GM13977 (cell line): ENCODE measurements around the gene MYADML2.

Experiments
- DNase-seq: peaks from one replicate; pipeline ENCODE4 v3.0.0; 2012; ENCODE audit warnings: low spot score
- in situ Hi-C: fragments of 300-500 bp; cut with MboI; formaldehyde crosslinking; loops from one replicate; pipeline ENCODE4 v1.12.0; 2022; ENCODE audit warnings: low sequenced_read_pairs, low pct_unique_long_range_greater_than_20kb, mixed read lengths, inconsistent platforms; ENCODE audit not compliant: unreplicated experiment
- TF ChIP-seq, protein P1 (sequence below): IDR thresholded peaks from 2 replicates; pipeline ENCODE4 v1.5.1; 2012; ENCODE audit warnings: mild to moderate bottlenecking, control low read depth; ENCODE audit not compliant: insufficient read depth; ENCODE audit errors: extremely low read depth, missing control alignments

MYADML2 gene

DNA sequence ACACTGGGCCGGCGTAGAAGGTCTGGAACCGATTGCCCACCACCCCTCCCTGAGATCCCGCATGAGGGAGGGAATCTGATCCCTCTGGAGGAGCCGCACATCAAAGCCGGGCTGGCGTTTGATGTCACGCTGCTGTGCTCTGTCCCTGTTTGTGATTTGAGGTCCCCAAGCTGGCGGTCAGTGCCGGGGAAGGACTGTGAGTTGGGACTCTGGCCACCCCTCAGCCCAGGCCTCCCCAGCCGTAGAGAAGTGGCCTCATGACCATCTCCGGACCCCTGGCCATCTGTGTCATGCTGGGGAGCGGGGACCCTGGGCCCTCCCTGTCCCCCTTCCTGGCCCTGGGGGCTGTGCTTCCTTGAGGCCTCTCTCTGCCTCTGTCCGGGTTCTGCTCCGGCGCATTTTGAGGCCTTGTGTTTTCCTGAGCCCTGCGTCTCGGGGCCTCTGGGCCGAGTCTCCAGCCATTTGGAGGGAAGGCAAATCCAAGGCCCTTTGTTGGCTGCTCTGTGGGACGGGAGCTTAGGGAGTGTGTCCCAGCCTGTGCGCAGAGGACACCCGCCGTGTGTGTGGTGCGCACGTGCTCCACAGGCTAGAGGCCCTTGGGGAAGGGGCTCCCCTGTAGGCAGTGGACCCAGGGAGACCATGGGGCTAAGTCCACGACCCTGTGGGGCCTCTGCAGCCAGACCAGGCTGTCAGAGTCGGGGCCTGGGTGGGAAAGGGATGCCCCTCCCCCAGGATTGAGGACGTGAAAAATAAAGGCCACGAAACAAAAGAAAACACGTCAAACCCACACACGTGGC, 45.5 kb upstream of the MYADML2 start:
- TF ChIP-seq, protein P1, sequence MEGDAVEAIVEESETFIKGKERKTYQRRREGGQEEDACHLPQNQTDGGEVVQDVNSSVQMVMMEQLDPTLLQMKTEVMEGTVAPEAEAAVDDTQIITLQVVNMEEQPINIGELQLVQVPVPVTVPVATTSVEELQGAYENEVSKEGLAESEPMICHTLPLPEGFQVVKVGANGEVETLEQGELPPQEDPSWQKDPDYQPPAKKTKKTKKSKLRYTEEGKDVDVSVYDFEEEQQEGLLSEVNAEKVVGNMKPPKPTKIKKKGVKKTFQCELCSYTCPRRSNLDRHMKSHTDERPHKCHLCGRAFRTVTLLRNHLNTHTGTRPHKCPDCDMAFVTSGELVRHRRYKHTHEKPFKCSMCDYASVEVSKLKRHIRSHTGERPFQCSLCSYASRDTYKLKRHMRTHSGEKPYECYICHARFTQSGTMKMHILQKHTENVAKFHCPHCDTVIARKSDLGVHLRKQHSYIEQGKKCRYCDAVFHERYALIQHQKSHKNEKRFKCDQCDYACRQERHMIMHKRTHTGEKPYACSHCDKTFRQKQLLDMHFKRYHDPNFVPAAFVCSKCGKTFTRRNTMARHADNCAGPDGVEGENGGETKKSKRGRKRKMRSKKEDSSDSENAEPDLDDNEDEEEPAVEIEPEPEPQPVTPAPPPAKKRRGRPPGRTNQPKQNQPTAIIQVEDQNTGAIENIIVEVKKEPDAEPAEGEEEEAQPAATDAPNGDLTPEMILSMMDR: no peak
- no peak for DNase-seq
- in situ Hi-C loops: no loop called here

DNA sequence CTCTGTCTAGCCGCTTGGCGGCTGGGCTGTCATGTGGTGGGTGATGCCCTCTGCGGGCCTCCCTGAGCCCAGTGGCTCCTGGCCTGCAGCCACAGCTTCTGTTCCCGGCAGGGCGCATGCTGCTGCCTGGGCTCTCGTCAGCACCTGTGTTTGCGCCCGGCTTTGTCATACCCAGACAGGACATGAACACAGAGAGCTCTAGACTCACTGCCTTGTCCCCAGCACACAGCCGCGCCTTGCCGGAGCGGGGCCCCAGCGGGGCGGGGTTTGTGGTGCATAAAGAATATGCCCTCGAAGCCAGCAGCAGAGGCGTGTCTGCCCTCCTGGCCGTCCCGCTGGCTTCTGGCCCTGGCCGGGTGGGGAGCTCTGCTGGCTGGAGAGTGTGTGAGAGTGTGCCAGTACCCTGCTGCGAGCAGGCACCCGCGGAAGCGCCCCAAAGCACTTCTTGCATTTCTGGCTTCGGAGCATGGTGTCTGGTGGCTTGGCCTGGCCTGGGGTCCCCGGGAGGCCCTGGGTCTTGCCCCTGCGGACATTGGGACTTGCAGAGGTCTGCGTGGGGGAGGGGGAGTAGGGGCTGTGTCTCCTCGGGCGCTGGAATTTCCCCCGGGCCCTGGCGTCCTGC, 44.8 kb upstream of the MYADML2 start:
- in situ Hi-C loops: no loop called here
- TF ChIP-seq, protein P1: no peak
- DNase-seq: no peak

DNA sequence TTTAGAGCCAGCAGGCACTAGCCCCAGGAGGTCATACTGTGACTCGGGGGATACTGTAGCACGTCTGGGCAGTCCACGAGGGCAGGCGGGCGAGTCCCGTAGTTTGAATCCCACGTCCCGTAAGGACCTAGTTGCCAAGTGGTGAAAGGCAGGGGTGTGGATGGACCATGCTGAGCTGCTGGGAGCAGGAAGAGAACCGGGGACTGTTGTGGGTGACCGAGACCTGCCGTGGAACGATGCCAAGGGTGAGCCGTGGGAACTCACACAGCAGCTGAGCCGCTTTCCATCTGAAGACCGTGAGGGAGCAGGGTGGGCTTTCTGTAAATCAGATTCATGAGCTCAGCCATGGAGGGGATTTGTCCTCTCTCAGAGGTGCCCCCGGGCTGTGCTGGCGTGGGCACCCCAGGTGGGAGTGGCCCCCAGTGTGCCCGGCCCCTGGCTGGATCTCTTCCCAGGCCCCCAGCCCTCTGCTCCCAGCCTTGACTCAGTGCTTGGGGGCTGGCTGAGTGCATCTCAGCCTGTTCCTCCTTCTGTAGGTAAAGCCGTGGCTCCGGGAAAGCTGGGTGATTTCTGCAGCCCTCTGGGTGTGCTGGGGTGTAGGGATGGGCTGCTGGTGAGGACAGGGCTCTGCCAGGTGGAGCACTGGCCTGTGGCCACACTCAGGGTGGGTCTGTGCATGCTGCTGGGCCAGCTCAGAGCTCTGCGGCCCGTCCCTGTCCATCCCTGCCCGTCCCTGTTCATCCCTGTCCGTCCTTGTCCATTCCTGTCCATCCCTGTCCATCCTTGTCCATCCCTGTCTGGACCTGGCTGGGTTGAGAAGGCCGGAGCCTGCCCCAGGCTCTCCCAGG, 44.0 kb upstream of the MYADML2 start:
- DNase-seq: no peak
- in situ Hi-C loops: no loop called here
- TF ChIP-seq, protein P1: no peak

DNA sequence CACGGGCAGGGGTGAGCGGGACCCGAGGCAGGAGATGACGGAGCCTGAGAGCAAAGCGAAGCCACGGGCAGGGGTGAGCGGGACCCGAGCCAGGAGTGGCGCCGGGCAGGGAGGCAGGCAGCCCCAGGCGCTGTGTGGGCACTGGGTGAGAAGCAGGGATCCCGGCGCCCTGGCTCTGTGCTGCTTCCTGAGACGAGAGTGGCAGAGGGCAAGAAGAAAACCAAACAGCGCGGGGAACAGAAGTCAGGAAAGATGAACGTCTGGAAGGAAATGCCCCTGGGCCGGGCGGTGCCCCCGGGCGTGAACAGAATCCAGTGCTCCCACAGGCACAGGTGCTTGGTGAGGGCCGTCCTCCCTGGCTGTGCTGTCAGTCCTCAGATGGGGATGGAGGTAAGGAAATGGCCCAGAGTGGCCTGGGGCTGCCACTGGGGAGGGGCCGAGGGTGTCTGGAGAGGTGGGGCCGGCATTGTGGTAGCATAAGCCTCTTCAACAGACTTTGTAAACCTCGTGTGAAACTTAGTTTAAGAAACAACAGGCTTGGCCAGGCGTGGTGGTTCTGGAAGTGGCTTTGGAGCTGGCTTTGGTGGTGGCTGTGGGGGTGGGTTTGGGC, 40.2 kb upstream of the MYADML2 start:
- TF ChIP-seq, protein P1: no peak
- in situ Hi-C loops: no loop called here
- DNase-seq: no peak

DNA sequence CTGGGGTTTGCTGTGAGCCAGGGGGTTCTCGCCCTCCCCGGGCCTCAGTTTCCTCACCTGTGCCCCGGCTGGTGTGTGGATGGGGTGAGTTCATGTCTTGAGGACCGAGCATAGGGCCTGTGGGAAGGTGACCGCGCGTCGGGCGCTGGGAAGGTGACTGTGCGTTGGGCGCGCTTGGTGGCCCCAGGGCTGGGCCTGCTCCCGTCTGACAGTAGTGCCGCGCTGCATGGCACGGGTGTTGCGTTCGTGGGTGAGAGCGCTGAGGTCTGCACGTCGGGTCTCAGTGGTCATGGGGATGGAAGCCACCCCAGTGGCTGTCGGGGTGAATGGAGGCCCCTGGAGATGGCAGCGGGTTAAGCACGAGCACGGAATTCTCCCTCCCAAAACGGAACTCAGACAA, 39.6 kb upstream of the MYADML2 start:
- no peak for DNase-seq
- in situ Hi-C loops: no loop called here
- TF ChIP-seq, protein P1: no peak

DNA sequence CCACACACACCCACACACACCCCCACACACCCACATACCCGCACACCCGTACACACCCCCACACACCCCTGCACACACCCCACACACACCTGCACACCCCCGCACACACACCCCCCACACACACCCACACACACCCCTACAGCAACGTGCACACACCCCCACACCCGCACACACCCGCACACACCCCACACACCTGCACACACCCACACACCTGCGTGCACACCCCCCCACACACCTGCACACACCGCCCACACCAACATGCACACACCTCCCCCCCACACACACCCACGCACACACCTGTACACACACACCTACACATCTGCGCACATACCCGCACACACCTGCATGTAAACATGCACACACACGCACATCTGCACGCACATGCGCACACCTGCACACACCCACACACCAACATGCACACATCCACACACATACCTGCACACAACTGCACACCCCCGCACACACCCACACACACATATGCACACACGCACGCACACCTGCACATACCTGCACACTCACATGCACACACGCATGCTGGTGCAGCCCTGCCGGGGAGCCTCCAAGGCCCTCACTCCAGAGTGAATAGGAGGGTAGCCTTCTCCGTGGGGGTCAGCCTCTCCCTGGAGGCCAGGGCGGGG, 37.9 kb upstream of the MYADML2 start:
- TF ChIP-seq, protein P1: no peak
- in situ Hi-C loops: no loop called here
- no peak for DNase-seq
